ENCODE data around the gene OLFM1. TPM values are rescaled to one million over a fixed set of nuclear protein-coding genes. Genes with fewer than 3 reads are reported as not detected.

Gene OLFM1
- total RNA-seq, 1 donor from 2014 or later: not detected

DNA sequence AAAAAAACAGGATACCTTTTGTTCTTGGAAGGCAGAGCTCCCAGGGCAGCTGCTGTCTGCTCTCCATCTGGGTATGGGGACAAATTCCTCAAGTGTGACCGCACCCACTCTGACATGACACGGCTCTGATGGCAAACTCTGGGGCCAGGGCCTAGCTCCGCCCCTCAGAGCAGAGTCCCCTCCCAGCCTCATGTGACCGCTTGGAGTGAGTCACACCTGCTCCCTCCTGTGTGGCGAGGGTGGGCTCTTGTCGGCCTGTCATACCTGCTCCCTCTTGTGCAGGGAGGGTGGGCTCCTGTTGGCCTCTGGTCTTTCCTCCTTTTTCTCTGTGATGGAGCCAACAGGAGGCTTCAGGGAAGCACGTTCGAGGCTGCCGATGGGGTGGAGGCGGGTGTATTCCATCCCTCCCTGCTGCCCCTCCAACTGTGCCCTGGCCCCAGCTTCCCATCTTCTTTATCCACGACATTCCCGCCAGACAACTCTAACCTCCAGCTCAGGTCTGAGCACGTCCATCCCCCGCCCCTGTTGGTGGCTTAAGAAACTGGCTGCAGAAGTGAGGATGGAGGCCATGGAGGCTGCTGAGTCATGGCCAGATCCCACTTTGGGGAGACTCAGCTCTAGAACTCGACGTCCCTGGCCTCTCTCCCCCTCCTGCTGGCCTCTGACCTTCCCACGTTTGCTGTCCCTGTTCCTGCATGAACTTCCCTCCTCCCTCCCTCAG lies 65.3 kb downstream of the OLFM1 start:
- Mint-ChIP-seq H3K27ac (no peak overlapping the region), H3K27me3 (peaks cover 9% of the 10 kb centered on the region), H3K4me1 (no peaks in the 10 kb centered on the region), H3K4me3 (no peak overlapping the region), H3K9me3 (peaks cover 9% of the 10 kb centered on the region), H3K36me3 (ENCODE audit: low read depth) (no peaks in the 10 kb centered on the region)
- intact Hi-C loops (cut with micrococcal nuclease): no loop called here
- TF ChIP-seq, protein P1, sequence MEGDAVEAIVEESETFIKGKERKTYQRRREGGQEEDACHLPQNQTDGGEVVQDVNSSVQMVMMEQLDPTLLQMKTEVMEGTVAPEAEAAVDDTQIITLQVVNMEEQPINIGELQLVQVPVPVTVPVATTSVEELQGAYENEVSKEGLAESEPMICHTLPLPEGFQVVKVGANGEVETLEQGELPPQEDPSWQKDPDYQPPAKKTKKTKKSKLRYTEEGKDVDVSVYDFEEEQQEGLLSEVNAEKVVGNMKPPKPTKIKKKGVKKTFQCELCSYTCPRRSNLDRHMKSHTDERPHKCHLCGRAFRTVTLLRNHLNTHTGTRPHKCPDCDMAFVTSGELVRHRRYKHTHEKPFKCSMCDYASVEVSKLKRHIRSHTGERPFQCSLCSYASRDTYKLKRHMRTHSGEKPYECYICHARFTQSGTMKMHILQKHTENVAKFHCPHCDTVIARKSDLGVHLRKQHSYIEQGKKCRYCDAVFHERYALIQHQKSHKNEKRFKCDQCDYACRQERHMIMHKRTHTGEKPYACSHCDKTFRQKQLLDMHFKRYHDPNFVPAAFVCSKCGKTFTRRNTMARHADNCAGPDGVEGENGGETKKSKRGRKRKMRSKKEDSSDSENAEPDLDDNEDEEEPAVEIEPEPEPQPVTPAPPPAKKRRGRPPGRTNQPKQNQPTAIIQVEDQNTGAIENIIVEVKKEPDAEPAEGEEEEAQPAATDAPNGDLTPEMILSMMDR (IDR thresholded peaks at IDR 0.05): no peak
- CTCF ChIA-PET: no interaction called here
- ATAC-seq (ENCODE audit: low read depth): no peak
- no peak for DNase-seq
- POLR2A ChIA-PET: no interaction called here

DNA sequence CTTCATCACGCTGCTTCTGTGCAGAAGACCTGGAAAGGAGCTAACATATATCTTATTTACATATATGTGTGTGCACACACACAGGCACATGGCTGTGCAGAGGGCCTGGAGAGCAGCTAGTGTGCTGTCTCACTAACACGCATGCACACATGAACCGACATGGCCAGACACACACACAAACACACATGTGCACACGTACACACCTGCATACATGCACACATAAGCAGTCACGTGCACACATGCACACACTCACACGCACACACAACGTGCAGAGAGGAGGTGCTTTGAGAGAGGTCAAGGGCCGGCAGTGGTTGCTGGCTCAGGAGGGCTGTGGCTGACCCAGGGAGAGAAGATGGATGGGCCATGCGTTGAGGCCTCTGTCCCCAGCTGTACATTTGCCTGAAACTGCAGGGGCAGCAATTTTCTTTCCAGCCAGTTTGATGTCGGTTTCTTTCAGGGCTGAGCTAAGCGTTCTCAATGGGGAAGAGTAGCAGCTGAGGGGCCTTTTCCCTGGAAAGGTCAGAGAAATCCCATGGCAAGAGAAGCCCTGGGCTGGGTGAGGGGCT lies 66.7 kb downstream of the OLFM1 start:
- Mint-ChIP-seq H3K4me1 (no peaks in the 10 kb centered on the region), H3K27ac (no peak overlapping the region), H3K9me3 (peaks cover 9% of the 10 kb centered on the region), H3K4me3 (no peak overlapping the region), H3K27me3 (peaks cover 12% of the 10 kb centered on the region), H3K36me3 (ENCODE audit: low read depth) (no peaks in the 10 kb centered on the region)
- DNase-seq: no peak
- TF ChIP-seq, protein P1 (IDR thresholded peaks at IDR 0.05): no peak
- ChIA-PET CTCF (no interaction called here), POLR2A (no interaction called here)
- ATAC-seq (ENCODE audit: low read depth): no peak
- intact Hi-C loops (cut with micrococcal nuclease): no loop called here

DNA sequence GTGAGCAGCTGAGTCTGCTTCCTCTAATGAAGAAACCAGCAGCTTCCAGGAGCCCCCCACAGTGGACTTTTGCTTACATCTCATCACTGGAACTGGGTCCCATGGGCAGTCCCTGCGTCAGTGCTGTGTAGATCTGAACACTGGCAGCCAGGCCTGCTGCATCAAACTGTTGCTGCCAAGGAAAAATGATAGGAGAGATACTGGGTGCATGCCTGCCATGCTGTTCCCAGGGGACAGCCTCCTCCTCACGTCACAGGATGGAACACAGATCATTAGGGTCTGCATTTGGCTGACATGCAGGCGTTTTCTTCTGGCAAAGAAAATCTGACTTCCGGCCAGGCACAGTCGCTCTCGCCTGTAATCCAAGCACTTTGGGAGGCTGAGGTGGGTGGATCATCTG lies 67.9 kb downstream of the OLFM1 start:
- TF ChIP-seq, protein P1 (IDR thresholded peaks at IDR 0.05): no peak
- no peak overlapping the region for H3K4me3 Mint-ChIP-seq
- ChIA-PET CTCF (no interaction called here), POLR2A (no interaction called here)
- H3K9me3 Mint-ChIP-seq: peaks cover 4% of the 10 kb centered on the region
- H3K27ac Mint-ChIP-seq: no peak overlapping the region
- H3K36me3 Mint-ChIP-seq (ENCODE audit: low read depth): no peaks in the 10 kb centered on the region
- ATAC-seq (ENCODE audit: low read depth): no peak
- no peak for DNase-seq
- peaks cover 12% of the 10 kb centered on the region for H3K27me3 Mint-ChIP-seq
- H3K4me1 Mint-ChIP-seq: no peaks in the 10 kb centered on the region
- intact Hi-C loops (cut with micrococcal nuclease): no loop called here

DNA sequence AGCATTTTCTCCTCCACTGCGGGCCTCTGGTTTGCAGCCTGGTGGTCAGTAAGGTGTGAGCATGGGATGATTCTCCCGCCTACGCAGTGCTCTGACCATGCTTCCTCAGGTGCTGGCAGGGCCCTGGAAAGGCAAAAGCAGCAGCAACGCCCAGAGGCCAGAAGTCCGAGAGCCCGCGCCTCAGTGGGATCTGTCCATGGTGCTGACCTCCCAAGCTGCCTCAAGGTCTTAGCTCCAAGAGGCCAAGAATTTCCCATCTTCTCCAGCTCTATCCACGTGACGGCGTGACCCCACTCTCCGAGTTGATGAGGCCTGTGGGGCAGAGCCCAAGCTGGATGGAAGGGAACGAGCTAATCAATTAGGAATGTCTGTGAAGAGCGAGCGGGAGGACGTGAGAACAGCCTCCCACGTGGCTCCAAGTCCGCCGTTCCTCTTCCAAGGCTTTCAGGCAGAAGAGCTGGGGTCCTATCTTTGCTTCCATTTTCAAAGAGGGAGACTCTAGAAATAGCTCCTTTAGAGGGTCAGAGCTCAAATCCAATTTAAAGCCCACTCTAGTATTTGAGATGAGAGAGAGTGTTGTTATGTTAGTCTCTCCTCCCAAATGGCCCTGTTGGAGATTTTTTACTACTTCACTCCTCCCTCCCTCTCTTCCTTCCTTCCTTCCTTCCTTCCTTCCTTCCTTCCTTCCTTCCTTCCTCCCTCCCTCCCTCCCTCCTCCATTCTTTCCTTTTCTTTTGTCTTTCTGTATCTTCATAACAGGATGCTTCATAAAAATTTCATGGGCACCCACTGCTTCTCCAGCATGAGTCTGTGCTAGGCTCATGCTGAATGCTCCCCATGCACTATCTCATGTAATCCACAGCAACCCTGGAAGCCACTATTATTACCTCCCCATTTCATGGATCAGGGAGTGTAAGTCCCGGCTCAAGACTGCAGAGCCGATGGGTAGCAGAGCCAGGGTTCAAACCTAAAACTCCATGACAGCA lies 69.3 kb downstream of the OLFM1 start:
- ChIA-PET CTCF (no interaction called here), POLR2A (no interaction called here)
- ATAC-seq (ENCODE audit: low read depth): no peak
- TF ChIP-seq, protein P1 (IDR thresholded peaks at IDR 0.05): no peak
- Mint-ChIP-seq H3K27me3 (peaks cover 12% of the 10 kb centered on the region), H3K9me3 (peaks cover under 1% of the 10 kb centered on the region), H3K4me1 (no peaks in the 10 kb centered on the region), H3K4me3 (no peak overlapping the region), H3K36me3 (ENCODE audit: low read depth) (no peaks in the 10 kb centered on the region), H3K27ac (no peak overlapping the region)
- no peak for DNase-seq
- intact Hi-C loops (cut with micrococcal nuclease): no loop called here

All from activated B cell treated with CpG ODN at 0.5 μM for 24 hours (primary cell).